ENCODE measurements around the gene EFCAB11. TPM values are rescaled to one million over a fixed set of nuclear protein-coding genes. Genes with fewer than 3 reads are reported as not detected.

The EFCAB11 gene
- total RNA-seq, 1 donor from 2014 or later, result 7.7 TPM

DNA sequence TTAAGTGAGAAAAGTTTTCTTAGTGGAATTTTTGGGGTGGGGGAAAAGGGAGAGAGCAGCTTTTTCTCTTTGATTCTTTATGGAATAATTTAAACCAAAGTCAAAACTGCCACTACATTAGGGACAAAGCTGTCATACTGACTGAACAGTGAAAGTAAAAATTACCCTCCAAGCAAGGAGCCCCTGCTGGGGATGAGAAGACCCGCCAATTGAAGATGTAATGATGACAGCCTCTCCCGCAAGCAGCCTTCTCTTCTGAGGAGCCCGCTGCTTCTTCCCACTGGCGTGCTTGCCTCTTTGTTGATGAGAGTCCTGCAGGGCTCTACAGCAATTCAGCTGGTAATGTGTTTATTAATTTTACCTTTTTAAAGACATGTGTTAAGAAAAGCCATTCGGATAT, 151.0 kb downstream of the EFCAB11 start:
- H3K4me1 Mint-ChIP-seq (ENCODE audit: low read depth), result peaks cover 27% of the 10 kb centered on the region
- no peaks in the 10 kb centered on the region for H3K9me3 Mint-ChIP-seq (ENCODE audit: low read depth)
- no peaks in the 10 kb centered on the region for H3K27me3 Mint-ChIP-seq (ENCODE audit: low read depth)
- no peak overlapping the region for H3K27ac Mint-ChIP-seq (ENCODE audit: unreplicated experiment)
- TF ChIP-seq, protein P1, sequence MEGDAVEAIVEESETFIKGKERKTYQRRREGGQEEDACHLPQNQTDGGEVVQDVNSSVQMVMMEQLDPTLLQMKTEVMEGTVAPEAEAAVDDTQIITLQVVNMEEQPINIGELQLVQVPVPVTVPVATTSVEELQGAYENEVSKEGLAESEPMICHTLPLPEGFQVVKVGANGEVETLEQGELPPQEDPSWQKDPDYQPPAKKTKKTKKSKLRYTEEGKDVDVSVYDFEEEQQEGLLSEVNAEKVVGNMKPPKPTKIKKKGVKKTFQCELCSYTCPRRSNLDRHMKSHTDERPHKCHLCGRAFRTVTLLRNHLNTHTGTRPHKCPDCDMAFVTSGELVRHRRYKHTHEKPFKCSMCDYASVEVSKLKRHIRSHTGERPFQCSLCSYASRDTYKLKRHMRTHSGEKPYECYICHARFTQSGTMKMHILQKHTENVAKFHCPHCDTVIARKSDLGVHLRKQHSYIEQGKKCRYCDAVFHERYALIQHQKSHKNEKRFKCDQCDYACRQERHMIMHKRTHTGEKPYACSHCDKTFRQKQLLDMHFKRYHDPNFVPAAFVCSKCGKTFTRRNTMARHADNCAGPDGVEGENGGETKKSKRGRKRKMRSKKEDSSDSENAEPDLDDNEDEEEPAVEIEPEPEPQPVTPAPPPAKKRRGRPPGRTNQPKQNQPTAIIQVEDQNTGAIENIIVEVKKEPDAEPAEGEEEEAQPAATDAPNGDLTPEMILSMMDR (IDR thresholded peaks at IDR 0.05), result no peak
- H3K36me3 Mint-ChIP-seq (ENCODE audit: low read depth), result no peaks in the 10 kb centered on the region
- DNase-seq (ENCODE audit: low spot score), result no peak
- no peak overlapping the region for H3K4me3 Mint-ChIP-seq (ENCODE audit: unreplicated experiment)

DNA sequence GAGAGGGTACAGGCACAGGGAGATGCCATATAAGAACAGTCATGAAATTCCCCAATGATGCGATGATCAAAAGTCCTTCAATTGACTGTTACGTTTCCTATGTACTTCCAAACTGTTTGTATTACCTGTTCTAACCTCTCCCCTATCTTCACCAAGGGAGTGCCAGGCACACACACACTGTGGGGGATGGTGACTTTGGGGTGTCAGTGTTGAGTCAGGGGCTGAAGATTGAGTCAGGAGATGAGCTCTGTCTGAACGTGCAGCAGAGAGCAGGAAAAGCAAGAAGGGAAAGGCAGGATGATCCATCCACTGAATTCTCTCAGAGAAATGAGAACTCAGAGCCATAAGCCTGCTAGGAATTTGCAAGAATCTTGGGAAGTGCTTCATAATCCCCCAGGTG, 153.4 kb downstream of the EFCAB11 start:
- Mint-ChIP-seq H3K27me3 (ENCODE audit: low read depth) (no peaks in the 10 kb centered on the region), H3K9me3 (ENCODE audit: low read depth) (no peaks in the 10 kb centered on the region), H3K36me3 (ENCODE audit: low read depth) (no peaks in the 10 kb centered on the region), H3K4me3 (ENCODE audit: unreplicated experiment) (no peak overlapping the region), H3K27ac (ENCODE audit: unreplicated experiment) (no peak overlapping the region), H3K4me1 (ENCODE audit: low read depth) (peaks cover 15% of the 10 kb centered on the region)
- TF ChIP-seq, protein P1 (IDR thresholded peaks at IDR 0.05), result no peak
- DNase-seq (ENCODE audit: low spot score), result no peak

DNA sequence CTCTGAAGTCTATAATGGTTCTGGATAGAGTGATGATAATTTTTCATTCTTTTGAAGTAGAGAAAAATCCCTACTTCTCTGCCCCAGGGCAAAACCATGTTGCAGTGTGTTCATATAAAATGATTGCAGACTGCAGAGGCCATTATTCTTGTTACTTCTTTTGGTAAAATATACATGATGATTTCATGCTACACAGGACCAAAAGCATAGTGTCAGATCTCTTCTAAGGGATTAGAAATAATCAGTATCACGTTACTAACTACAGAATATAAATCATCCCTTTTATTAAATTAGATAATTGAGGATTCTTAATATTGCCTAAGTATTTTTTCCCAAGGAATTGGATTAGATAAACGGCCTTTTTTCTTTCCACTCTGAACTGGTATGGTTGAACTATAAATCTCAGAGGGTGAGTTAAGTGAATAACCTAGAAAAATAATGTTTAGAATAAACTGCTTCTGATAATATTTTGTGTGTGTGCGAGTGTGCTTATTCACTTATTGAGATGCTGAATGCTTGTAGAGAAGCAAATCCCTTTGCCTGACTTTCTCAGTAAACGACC, 156.2 kb downstream of the EFCAB11 start:
- TF ChIP-seq, protein P1 (IDR thresholded peaks at IDR 0.05), result no peak
- no peak overlapping the region for H3K4me3 Mint-ChIP-seq (ENCODE audit: unreplicated experiment)
- H3K36me3 Mint-ChIP-seq (ENCODE audit: low read depth), result no peaks in the 10 kb centered on the region
- DNase-seq (ENCODE audit: low spot score), result no peak
- H3K27me3 Mint-ChIP-seq (ENCODE audit: low read depth), result no peaks in the 10 kb centered on the region
- H3K4me1 Mint-ChIP-seq (ENCODE audit: low read depth), result peaks cover 4% of the 10 kb centered on the region
- no peak overlapping the region for H3K27ac Mint-ChIP-seq (ENCODE audit: unreplicated experiment)
- H3K9me3 Mint-ChIP-seq (ENCODE audit: low read depth), result no peaks in the 10 kb centered on the region

DNA sequence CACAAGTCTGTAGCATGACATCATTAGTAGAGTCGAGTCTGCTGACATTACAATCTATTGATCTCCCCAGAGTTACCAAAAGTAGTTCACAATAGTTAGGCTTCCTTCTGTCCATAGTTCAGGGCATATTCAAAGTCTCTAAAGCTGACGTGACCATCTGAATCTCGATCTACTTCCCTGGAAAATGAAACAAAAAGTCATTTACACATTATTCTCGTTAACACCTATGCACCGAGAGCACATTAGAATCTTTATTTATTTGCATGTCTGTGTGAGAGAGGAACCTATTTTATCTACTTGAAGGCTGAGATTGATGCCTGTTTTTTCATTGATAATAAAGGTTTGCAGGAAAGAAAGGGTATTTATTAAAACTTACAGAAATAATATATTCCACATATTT, 157.4 kb downstream of the EFCAB11 start:
- Mint-ChIP-seq H3K4me1 (ENCODE audit: low read depth) (peaks cover 10% of the 10 kb centered on the region), H3K36me3 (ENCODE audit: low read depth) (no peaks in the 10 kb centered on the region), H3K27me3 (ENCODE audit: low read depth) (no peaks in the 10 kb centered on the region), H3K9me3 (ENCODE audit: low read depth) (no peaks in the 10 kb centered on the region), H3K4me3 (ENCODE audit: unreplicated experiment) (no peak overlapping the region), H3K27ac (ENCODE audit: unreplicated experiment) (no peak overlapping the region)
- TF ChIP-seq, protein P1 (IDR thresholded peaks at IDR 0.05), result no peak
- DNase-seq (ENCODE audit: low spot score), result no peak

DNA sequence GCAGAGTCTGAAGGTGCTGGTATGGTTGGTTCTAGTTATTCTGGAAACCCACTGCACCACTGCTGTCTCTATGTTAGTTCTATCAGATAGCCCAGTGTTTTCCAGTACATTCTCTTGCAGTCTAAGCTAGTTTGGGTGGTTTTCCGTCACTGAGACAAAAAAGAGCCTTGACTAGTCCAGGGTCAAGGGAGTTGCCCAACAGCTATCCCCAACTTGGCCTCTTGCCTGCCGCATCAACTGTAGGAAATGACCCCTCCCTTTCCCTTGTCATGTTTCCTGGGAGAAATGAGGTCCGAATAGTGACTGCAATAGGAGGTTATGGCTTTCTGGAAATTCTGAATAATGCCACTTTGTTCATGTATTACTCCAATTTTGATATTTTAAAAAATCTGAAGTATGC, 160.4 kb downstream of the EFCAB11 start:
- H3K4me3 Mint-ChIP-seq (ENCODE audit: unreplicated experiment), result no peak overlapping the region
- peaks cover 20% of the 10 kb centered on the region for H3K4me1 Mint-ChIP-seq (ENCODE audit: low read depth)
- peaks cover 5% of the 10 kb centered on the region for H3K9me3 Mint-ChIP-seq (ENCODE audit: low read depth)
- no peaks in the 10 kb centered on the region for H3K27me3 Mint-ChIP-seq (ENCODE audit: low read depth)
- TF ChIP-seq, protein P1 (IDR thresholded peaks at IDR 0.05), result no peak
- DNase-seq (ENCODE audit: low spot score), result no peak
- H3K36me3 Mint-ChIP-seq (ENCODE audit: low read depth), result no peaks in the 10 kb centered on the region
- no peak overlapping the region for H3K27ac Mint-ChIP-seq (ENCODE audit: unreplicated experiment)

Data from chondrocyte (in vitro differentiated cells).